Measurements from ENCODE around the gene MYORG. TPM values are rescaled to one million over a fixed set of nuclear protein-coding genes. Genes with fewer than 3 reads are reported as not detected.

MYORG gene
- total and polyA plus RNA-seq, 9 of the 15 experiments (the other 6 are each of a cell fraction or from before 2014, with no cell fraction given): 0.06 to 0.82 (median 0.18) TPM

DNA sequence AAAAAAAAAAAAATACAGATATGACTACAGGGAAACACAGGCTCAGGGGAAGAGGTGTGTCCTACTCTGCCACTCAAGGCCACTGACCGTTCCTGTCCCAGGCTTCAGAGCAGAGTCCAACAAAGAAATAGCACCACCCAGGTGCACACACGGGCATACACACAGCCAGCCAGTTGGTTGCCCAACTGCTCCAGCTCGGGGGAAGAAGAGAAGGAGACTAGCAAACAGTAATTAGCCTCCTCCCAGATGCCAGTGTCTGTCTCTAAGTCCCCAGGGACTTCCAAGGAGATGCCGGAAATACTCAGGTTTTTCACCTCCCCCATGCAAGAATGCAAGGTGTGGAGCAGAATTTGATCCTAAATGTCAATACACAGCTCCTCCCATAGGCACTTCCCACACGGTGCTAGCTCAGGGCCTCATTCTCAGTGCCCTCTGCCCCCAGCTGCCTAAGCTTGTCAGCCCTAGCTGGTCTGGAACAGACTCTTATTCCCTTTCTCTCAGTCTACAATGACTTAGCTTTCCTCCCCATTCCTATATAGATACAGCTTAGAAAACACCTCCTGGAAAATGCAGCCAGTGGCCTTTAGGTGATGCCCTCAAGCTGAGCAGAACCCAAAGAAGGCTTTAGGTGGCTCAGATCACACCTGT lies 1.7 kb downstream of the MYORG start:
- Histone ChIP-seq H3K9me3 (replicated peaks; ENCODE audit: control insufficient read depth, insufficient read depth, low read depth, low read length) (no peaks in the 10 kb centered on the region), H4K20me1 (replicated peaks; ENCODE audit: control insufficient read depth, insufficient read depth, low read length) (no peaks in the 10 kb centered on the region), H3K9ac (ENCODE audit: insufficient read depth in 1 of 2, low read depth in 2 of 2, low read length in 2 of 2) (no peak overlapping the region), H3K4me1 (replicated peaks in 1 of 2; ENCODE audit: control insufficient read depth in 2 of 2, insufficient read depth in 2 of 2, low read length in 2 of 2) (peaks cover 1 to 25% of the 10 kb centered on the region in 2 experiments; a peak in 4 of 5 replicates), H3K79me2 (ENCODE audit: control insufficient read depth, insufficient read depth, low read length) (no peaks in the 10 kb centered on the region), H3K9me1 (ENCODE audit: control insufficient read depth, insufficient read depth, low read length) (no peaks in the 10 kb centered on the region), H2AFZ (ENCODE audit: low read depth, low read length) (no peak overlapping the region), H3K4me3 (no peak overlapping the region), H3K36me3 (ENCODE audit: control insufficient read depth, insufficient read depth, low read length) (no peaks in the 10 kb centered on the region), H3K27me3 (ENCODE audit: control insufficient read depth in 2 of 2, insufficient read depth in 2 of 2, low read length in 2 of 2) (no peaks in the 10 kb centered on the region), H3K4me2 (ENCODE audit: insufficient read depth, low read length) (no peak overlapping the region), H3K27ac (ENCODE audit: extremely low read depth, low read depth, low read length) (no peak overlapping the region)
- ATAC-seq (no peak), FAIRE-seq (no peak), DNase-seq (ENCODE audit: extremely low read depth in 1 of 4, low spot score in 3 of 4) (no peak)
- no peak for TF ChIP-seq SAFB2 (IDR thresholded peaks at IDR 0.05; ENCODE audit: borderline replicate concordance, low read depth, low read length, severe bottlenecking)
- BruUV-seq (replicated peaks): no TSS peak
- in situ Hi-C loops (cut with MboI) (no loop called here), intact Hi-C loops (cut with micrococcal nuclease) (no loop called here)
- CTCF ChIA-PET (ENCODE audit: low intra/inter-chr PET ratio): no interaction called here
- 25% methylated on average over 5 of the region's 5 CpGs for WGBS (ENCODE audit: insufficient coverage, low coverage, missing lambda C conversion rate)
- POLR2A ChIA-PET: no interaction called here

DNA sequence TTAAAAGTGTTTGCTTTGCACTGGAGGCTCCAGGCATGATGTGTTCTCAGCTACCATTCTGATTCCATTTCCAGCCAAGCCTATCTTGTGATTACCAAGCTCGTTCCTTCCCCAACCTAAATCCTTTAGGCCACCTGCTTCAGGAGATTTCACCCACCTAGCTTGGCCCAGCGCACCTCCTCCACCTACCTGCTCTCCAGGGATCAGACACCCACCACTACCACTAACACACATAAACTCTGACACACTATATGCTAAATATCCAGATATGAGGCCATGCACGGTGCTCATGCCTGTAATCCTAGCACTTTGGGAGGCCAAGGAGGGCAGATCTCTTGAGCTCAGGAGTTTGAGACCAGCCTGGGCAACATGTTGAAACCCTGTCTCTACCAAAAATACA lies 2.4 kb downstream of the MYORG start:
- Histone ChIP-seq H4K20me1 (replicated peaks; ENCODE audit: control insufficient read depth, insufficient read depth, low read length) (no peaks in the 10 kb centered on the region), H3K9ac (ENCODE audit: insufficient read depth in 1 of 2, low read depth in 2 of 2, low read length in 2 of 2) (no peak overlapping the region; a peak in 1 of 4 replicates), H3K4me1 (replicated peaks in 1 of 2; ENCODE audit: control insufficient read depth in 2 of 2, insufficient read depth in 2 of 2, low read length in 2 of 2) (peaks cover 0 to 19% of the 10 kb centered on the region in 2 experiments; a peak in 4 of 5 replicates), H3K4me3 (no peak overlapping the region), H3K27me3 (ENCODE audit: control insufficient read depth in 2 of 2, insufficient read depth in 2 of 2, low read length in 2 of 2) (no peaks in the 10 kb centered on the region), H3K9me1 (ENCODE audit: control insufficient read depth, insufficient read depth, low read length) (no peaks in the 10 kb centered on the region), H3K9me3 (replicated peaks; ENCODE audit: control insufficient read depth, insufficient read depth, low read depth, low read length) (no peaks in the 10 kb centered on the region), H3K27ac (ENCODE audit: extremely low read depth, low read depth, low read length) (no peak overlapping the region), H2AFZ (ENCODE audit: low read depth, low read length) (no peak overlapping the region), H3K79me2 (ENCODE audit: control insufficient read depth, insufficient read depth, low read length) (no peaks in the 10 kb centered on the region), H3K36me3 (ENCODE audit: control insufficient read depth, insufficient read depth, low read length) (no peaks in the 10 kb centered on the region), H3K4me2 (ENCODE audit: insufficient read depth, low read length) (no peak overlapping the region)
- intact Hi-C loops (cut with micrococcal nuclease): no loop called here
- WGBS (ENCODE audit: insufficient coverage, low coverage, missing lambda C conversion rate): 28% methylated on average over 3 of the region's 3 CpGs
- FAIRE-seq: no peak
- ChIA-PET CTCF (ENCODE audit: low intra/inter-chr PET ratio) (interaction anchor here (0.7 kb wide), 1 partner anchor 230 kb away, joined by 4 read pairs; no protein-coding TSS in a partner anchor), POLR2A (no interaction called here)
- TF ChIP-seq HSF4 (CRISPR knock-in tag; IDR thresholded peaks at IDR 0.05; ENCODE audit: borderline replicate concordance) (no peak), SMAD1 (IDR thresholded peaks at IDR 0.05; ENCODE audit: low read depth, low read length, partially characterized antibody) (no peak), GTF2E2 (tag; IDR thresholded peaks at IDR 0.05) (no peak), ZNF239 (CRISPR knock-in tag; IDR thresholded peaks at IDR 0.05) (no peak), CBX2 (IDR thresholded peaks at IDR 0.05; ENCODE audit: insufficient read depth, low read length, poor library complexity, severe bottlenecking) (no peak)
- TF ChIP-seq, protein P1, sequence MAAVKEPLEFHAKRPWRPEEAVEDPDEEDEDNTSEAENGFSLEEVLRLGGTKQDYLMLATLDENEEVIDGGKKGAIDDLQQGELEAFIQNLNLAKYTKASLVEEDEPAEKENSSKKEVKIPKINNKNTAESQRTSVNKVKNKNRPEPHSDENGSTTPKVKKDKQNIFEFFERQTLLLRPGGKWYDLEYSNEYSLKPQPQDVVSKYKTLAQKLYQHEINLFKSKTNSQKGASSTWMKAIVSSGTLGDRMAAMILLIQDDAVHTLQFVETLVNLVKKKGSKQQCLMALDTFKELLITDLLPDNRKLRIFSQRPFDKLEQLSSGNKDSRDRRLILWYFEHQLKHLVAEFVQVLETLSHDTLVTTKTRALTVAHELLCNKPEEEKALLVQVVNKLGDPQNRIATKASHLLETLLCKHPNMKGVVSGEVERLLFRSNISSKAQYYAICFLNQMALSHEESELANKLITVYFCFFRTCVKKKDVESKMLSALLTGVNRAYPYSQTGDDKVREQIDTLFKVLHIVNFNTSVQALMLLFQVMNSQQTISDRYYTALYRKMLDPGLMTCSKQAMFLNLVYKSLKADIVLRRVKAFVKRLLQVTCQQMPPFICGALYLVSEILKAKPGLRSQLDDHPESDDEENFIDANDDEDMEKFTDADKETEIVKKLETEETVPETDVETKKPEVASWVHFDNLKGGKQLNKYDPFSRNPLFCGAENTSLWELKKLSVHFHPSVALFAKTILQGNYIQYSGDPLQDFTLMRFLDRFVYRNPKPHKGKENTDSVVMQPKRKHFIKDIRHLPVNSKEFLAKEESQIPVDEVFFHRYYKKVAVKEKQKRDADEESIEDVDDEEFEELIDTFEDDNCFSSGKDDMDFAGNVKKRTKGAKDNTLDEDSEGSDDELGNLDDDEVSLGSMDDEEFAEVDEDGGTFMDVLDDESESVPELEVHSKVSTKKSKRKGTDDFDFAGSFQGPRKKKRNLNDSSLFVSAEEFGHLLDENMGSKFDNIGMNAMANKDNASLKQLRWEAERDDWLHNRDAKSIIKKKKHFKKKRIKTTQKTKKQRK (IDR thresholded peaks at IDR 0.05; ENCODE audit: borderline replicate concordance, low read depth, low read length): no peak
- in situ Hi-C loops (cut with MboI): no loop called here
- BruUV-seq (replicated peaks): no TSS peak
- DNase-seq (ENCODE audit: extremely low read depth in 1 of 4, low spot score in 3 of 4): no peak
- no peak for ATAC-seq

Data from K562 (cell line).